GM06990 (cell line): ENCODE results near the gene ZNF597.

Experiments used
- DNase-seq: peaks from one replicate; pipeline ENCODE4 v3.0.0-alpha.2; 2011; ENCODE audit not compliant: insufficient read length; ENCODE audit errors: extremely low read depth
- H3K27me3 ChIP-seq: replicated peaks from 2 replicates; pipeline ENCODE4 v1.6.0; 2011; ENCODE audit warnings: low read length; ENCODE audit not compliant: control insufficient read depth, insufficient read depth
- H3K36me3 ChIP-seq: 2 replicates; pipeline ENCODE4 v1.5.1; 2011; ENCODE audit warnings: low read length; ENCODE audit not compliant: control insufficient read depth, insufficient read depth
- H3K4me3 ChIP-seq: replicated peaks from 2 replicates; pipeline ENCODE4 v1.5.1; 2011; ENCODE audit warnings: low read depth, mild to moderate bottlenecking, control low read depth, low read length
- TF ChIP-seq, protein P1 (sequence below): IDR thresholded peaks from 2 replicates; pipeline ENCODE4 v1.5.1; 2011; ENCODE audit warnings: low read length, control low read depth, mild to moderate bottlenecking, inconsistent platforms; ENCODE audit not compliant: insufficient read depth, poor library complexity, severe bottlenecking

The ZNF597 gene

DNA sequence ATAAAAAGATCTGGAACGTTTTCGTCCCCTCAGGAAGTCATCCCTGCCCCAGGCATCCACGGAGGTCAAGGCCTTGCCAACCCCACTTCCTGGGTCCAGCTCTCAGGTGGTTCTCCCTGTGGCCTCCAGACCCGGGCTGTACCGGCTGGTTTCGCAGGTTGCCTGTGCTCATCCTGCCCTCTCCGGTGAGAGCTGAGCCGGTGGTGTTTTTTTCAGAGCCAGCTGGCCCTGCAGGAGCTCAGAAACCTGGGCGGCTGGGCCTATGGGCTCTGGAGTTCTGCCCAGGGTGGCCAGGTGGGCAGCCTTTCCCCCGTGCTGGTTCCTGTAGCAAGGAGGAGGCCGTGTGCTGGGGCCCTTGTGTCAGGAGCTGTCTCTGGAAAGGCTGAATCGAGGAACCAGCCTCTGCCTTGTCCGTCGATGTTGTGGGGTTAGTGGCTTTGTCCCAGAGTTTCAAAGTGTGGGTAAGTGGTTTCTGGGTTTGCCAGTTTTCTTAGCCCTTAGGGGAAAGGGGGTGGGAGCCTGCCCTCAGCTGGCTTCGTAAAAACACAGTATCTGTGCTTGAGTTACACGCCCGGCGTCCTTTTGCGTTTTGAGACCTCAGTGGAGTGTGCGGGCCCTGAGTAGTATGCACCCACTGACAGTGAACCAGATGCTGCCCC is 28.3 kb upstream of the ZNF597 start:
- Histone ChIP-seq H3K27me3 (no peaks in the 10 kb centered on the region), H3K4me3 (no peak overlapping the region), H3K36me3 (peaks cover 14% of the 10 kb centered on the region)
- TF ChIP-seq, protein P1, sequence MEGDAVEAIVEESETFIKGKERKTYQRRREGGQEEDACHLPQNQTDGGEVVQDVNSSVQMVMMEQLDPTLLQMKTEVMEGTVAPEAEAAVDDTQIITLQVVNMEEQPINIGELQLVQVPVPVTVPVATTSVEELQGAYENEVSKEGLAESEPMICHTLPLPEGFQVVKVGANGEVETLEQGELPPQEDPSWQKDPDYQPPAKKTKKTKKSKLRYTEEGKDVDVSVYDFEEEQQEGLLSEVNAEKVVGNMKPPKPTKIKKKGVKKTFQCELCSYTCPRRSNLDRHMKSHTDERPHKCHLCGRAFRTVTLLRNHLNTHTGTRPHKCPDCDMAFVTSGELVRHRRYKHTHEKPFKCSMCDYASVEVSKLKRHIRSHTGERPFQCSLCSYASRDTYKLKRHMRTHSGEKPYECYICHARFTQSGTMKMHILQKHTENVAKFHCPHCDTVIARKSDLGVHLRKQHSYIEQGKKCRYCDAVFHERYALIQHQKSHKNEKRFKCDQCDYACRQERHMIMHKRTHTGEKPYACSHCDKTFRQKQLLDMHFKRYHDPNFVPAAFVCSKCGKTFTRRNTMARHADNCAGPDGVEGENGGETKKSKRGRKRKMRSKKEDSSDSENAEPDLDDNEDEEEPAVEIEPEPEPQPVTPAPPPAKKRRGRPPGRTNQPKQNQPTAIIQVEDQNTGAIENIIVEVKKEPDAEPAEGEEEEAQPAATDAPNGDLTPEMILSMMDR = no peak
- DNase-seq = no peak

DNA sequence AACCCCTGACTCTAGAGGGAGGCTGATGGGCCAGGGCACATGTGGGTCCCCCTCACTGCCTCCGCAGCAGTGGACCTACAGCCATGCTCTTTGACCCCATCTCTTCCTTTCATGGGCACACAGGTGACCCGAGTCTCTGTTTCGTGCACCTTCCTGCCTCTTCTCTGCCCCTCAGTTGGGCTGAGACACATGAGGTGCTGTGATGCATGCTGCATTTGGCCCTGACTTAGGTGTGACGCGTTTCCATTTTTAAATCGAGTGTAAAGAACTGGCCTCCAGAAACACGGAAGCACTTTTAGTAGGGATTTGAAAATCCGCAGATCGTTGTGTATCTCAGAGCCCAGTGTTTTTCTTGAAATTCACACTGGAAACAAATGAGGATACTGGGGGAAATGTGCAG is 27.4 kb upstream of the ZNF597 start:
- Histone ChIP-seq H3K36me3 (peaks cover 16% of the 10 kb centered on the region), H3K4me3 (no peak overlapping the region), H3K27me3 (no peaks in the 10 kb centered on the region)
- DNase-seq = no peak
- TF ChIP-seq, protein P1 = no peak

DNA sequence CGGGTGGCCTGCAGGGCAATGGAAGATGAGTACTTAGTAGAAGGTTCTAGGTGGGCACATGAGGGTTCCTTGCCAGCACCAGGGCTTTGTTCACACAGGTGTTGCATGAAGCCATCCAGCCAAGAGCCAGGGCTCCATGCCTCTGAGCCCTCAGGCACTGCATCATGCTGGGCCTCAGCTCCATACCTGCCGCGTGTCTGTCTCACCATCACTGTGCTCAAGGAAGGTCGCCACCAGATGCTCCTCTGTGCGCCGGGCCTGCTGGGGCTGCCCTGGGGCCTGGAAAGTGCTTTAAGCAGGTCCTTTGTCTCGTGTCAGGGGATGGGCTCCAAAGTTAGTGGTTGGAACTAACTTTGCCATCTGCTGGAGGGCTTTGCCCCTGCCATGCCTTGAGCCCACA is 26.4 kb upstream of the ZNF597 start:
- Histone ChIP-seq H3K36me3 (peaks cover 18% of the 10 kb centered on the region), H3K4me3 (no peak overlapping the region), H3K27me3 (no peaks in the 10 kb centered on the region)
- DNase-seq = no peak
- TF ChIP-seq, protein P1 = no peak

DNA sequence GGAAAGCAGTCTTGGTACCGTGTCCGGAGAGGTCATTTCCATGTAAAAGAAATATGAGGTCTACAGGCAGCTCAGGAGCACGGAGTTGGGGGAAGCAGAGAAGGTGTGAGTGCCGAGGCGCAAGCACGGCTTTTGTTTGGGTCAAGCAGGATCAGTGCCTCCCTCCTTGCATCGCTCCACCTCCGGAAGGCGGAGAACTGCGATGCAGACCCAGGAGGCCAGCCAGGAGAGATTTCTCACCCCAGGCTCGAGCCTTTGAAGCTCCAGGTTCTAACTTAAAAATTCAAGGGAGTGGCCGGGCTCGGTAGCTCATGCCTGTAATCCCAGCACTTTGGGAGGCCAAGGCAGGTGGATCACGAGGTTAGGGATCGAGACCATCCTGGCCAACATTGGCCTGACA is 25.2 kb upstream of the ZNF597 start:
- TF ChIP-seq, protein P1 = no peak
- H3K4me3 ChIP-seq = no peak overlapping the region
- H3K36me3 ChIP-seq = peaks cover 18% of the 10 kb centered on the region
- DNase-seq = no peak
- H3K27me3 ChIP-seq = no peaks in the 10 kb centered on the region

DNA sequence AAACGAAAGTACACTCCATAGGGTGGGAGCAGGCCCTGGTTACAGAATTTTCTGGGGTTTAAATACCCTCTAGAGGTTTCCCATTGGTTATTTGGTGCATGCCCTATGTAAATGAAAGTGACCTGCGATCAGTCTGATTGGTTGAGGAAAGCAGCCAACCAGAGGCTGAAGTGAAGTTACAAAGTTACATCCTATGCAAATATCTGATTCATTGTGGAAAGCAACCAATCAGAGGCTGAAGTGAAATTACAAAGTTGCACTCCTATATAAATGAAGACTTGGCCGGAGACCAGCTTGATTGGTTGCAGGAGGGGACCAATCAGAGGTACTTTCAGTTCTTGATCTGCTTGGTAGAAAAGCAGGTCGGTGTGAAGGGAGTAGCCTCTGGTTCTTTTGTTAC is 24.6 kb upstream of the ZNF597 start:
- no peaks in the 10 kb centered on the region for H3K27me3 ChIP-seq
- no peak overlapping the region for H3K4me3 ChIP-seq
- no peak for DNase-seq
- H3K36me3 ChIP-seq = peaks cover 18% of the 10 kb centered on the region
- TF ChIP-seq, protein P1 = no peak

DNA sequence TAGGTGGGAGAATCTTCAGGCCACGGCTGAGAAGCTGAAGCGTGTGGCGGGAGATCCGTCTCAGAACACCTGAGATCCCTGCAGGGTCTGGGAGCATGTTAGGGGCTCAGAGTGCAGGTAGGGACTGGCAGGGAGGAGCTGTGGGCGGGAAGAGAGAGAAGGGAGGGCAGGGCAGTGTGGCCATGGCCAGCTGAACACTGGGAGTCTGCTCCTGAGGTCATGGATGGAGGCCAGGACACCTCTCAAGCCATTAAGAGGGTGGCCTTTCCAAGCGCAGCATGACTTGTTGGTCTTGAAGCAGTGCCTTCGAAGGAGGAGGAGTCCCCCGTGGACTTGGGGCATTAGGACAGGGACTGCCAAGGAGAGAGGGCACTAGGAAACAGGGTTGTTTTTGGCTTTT is 23.9 kb upstream of the ZNF597 start:
- DNase-seq = no peak
- H3K27me3 ChIP-seq = no peaks in the 10 kb centered on the region
- peaks cover 18% of the 10 kb centered on the region for H3K36me3 ChIP-seq

More for the DNA sequence above, 23.9 kb upstream of the ZNF597 start:
- H3K4me3 ChIP-seq = no peak overlapping the region
- TF ChIP-seq, protein P1 = no peak
